GM23248 (cell line): ENCODE data around the gene SPRN.

Experiments used
- EZH2 ChIP-seq: fragments of 200-600 bp; sonication (generic); IDR thresholded peaks from 2 replicates; pipeline ENCODE4 v1.6.1; 2018; ENCODE audit warnings: antibody characterized with exemption, mild to moderate bottlenecking; ENCODE audit not compliant: insufficient read depth, poor library complexity, severe bottlenecking
- EZH2phosphoT487 ChIP-seq: fragments of 200-600 bp; sonication (generic); IDR thresholded peaks from 2 replicates; pipeline ENCODE4 v1.6.1; 2018; ENCODE audit warnings: antibody characterized with exemption, moderate library complexity, mild to moderate bottlenecking, low read depth; ENCODE audit not compliant: insufficient read depth

DNA sequence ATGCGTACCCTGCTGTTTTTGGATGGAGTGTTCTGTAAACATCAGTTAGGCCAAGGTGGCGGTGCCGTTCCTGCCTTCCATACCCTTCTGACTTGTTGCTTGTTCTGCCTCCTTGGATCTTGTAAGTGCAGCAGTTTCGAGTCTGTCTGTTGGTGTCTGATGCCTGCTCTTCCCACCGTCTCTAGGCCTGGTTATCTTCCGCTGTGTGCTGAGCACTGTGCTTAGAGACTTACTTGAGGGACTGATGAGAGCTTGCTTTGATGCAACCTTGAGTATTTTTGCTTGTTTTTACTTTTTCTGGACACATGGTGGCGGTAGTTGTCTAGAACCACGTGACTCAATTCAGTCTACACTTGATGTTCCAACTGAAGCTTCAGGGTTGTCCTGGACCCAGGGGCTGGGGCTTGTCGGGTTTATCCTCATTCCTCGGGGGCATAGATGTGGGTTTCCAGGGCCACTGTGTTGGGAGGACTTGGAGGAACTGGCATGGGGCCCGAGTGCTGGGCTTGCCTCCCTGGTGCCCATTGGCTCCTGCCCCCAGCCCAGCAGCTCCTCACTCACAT is 14.4 kb upstream of the SPRN start:
- TF ChIP-seq EZH2 = no peak
- no peak for TF ChIP-seq EZH2phosphoT487
